GM21619 (cell line): Measurements from ENCODE around the gene TMEM178B.
"Not testable (repeated sequence)": the region's sequence is repeated elsewhere in the genome, so short reads cannot be mapped to it uniquely, and the experiment has no call there.

ENCODE experiments used
- ATAC-seq: cut with Tn5 transposase; IDR thresholded peaks from one replicate; pipeline ENCODE4 v1.9.1; 2021; ENCODE audit not compliant: unreplicated experiment

Gene TMEM178B

DNA sequence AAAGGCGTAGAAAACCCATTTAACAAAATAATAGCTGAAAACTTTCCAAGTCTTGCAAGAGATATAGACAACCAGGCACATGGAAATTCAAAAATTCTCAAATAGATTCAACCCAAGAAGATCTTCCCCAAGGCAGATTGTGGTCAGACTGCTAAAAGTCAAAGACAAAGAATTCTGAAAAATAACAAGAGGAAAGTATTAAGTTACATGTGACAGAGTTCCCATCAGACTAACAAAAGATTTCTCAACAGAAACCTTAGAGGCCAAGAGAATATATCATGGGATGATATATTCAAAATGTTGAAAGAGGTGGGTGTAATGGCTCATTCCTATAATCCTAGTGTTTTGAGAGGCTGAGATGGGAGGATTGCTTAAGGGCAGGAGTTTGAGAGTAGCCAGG lies 59.8 kb downstream of the TMEM178B start:
- no peak for ATAC-seq

DNA sequence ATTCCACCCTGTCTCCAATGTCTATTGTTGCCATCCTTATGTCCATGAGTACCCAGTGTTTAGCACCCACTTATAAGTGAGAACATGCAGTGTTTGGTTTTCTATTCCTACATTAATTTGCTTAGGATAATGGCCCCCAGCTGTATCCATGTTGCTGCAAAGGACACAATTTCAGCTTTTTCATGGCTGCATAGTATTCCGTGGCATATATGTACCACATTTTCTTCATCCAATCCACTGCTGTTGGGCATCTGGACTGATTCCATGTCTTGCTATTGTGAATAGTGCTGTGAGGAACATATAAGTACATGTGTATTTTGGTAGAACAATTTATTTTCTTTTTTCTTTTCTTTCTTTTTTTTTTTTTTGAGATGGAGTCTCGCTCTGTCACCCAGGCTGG lies 68.2 kb downstream of the TMEM178B start:
- no peak for ATAC-seq

DNA sequence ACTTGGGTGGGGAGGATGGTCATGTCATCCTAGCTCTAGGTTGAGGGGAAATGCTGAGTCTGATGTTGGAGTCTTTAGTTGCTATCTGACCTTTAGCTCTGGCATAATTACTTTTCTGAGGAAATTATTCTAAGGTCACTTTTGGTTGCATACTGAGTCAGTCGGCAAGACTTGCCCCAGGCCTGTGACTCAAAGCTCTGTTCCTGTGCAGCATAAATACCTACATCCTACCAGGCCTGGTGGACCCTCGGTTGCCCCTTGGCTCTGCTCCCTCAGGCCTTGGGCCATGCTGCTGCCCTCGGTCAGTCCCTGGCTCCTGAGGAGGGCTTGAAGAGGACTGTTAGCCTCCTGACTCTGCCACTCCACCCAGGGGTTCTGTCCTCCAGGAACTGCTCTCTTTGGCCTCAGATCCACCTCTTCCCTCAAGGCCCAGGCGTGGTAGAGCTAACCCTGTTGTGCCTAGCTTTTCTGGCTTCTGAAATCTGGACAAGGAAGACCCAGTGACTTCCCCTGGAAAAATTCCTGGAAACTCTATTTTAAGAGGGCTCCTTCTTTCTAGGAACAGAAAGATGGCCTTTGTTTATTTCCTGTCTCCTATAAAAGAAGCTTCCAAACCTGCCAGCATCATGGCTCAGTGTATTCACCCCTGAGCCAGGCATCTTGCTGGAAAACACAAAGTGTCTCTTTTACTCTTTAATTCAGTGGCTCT lies 71.2 kb downstream of the TMEM178B start:
- ATAC-seq = no peak

DNA sequence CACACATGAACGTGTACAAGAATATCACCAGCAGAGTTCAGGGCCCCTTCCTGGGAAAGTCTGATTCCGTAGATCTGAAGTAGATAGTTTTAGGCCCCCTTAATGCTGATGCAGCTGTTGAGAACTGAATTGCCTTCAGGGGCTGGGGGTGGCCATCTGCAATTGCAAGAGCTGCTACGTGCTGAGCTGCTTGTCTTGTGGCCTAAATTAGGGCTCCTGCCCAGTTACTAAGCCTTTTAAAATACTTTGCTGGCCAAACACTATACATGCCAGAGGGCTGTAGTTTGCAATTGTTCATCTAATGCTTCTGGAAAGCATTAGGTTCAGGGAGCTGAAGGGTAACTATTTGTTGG lies 71.7 kb downstream of the TMEM178B start:
- ATAC-seq = no peak

DNA sequence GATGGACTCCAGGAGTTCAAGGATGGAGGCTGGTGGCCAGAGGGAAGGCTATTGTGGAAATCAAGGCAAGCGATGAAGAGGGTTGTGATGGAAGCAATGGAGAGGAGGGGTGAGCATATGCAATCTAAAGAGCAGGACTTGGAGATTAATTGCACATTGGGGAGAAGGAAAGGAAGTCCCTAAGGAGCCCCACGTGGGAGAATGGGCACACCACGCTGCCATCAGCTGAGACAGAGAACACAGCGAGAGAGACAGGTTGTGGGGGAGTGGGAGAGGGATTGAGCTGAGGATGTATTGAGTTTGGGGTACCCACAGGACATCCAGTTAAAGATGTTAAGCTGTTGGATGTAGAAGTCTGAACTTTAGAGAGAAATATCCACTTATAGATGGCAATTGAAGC lies 73.6 kb downstream of the TMEM178B start:
- no peak for ATAC-seq

DNA sequence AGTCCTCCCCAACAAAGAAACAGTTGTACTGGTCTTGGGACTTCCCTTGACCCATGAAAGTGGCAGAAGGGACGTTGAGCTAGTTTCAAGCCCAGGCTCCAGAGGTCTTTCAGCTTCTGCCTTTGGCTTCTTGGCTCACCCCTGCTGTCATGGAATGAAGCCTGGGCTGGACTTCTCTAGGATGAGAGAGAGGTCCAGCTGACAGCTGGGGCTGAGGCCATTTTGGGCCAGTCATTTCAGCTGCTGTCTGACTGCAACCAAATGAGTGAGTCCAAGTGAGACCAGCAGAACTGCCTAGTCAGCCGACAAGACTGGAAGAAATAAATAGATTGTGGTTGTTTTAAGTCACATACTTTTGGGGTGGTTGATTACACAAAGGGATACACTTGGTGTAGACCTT lies 76.6 kb downstream of the TMEM178B start:
- ATAC-seq = no peak

DNA sequence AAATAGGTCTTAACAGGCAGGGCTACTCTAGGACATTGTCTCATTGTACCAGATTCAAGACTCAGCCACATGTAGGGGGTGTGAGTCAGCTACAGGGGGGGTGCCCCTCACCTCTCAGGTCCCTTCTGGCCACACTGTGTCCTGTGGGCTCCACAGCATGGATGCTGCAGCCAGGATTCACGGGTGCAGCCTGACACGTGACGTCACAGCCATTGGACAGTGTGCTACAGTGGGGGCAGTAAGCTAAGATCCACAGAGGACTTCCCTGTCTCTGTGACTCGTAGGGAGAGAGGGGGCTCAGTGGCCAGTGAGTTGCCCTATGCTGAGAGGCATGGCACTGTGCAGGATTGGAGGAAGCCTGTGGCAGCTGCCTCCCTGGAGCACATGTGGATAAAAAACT lies 77.9 kb downstream of the TMEM178B start:
- ATAC-seq = no peak

DNA sequence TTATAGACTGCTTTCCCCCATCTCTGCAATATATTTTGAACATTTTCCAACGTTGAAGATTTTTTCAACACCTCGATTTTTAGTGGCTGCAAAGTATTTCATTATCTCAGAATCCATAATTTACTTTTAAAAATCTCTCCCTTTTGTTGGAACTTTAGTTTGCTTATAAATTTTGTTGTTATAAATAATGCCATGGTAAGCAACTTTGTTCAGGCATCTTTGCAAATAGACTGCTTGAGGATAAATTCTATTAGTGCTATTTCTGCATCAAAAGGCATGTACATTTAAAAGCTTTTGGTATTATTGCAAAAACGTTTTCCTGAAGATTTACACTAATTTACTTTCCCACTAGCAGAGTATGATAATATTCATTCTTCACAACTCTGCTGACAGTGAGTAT lies 79.4 kb downstream of the TMEM178B start:
- no peak for ATAC-seq

DNA sequence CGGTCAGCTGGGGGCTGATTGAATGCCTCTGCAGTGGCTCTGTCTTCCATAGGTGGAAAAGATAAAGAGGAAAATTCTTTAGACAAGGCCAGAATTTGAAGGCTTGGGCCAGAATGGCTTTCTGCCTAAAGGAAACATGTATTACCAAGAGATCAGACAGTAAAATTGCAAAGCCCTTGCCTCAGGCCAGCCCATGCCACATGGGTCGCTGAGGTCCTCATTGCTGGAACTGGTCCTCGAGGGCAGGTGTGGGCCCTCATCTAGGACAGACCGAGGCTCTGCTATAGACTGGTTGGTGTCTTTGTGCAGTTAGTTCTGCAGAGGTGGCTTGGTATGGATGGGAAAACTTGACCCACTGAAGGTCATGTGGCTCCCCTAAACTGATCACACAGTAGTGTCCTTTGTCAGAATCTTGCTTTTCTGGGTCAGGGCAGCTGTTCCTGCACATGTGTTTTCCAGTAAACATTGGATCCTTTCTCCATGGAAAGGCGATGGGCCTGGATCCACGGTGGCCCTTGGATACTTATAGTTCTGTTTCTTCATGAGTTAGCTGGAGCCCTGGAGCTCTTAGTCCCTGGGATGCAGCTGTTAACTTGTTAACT lies 80.4 kb downstream of the TMEM178B start:
- ATAC-seq = no peak

DNA sequence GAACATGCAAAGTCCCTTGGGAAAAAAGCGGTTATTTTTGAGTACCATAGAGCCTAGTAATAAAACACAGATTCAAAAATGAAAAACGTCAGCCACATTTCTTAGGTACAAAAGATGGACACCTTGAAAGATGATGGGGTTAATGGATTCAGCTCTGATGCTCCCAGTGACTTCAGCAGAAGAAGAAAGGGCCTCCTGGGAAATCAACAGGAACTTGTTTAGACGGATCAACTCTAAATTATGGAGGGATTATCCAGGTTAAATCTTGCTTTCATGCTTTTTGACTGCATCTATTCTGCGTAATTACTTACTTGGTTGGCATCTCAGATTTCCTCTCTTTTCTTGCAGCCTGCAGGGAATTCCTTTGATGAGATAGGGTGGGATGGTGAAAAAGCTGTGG lies 82.5 kb downstream of the TMEM178B start:
- no peak for ATAC-seq

DNA sequence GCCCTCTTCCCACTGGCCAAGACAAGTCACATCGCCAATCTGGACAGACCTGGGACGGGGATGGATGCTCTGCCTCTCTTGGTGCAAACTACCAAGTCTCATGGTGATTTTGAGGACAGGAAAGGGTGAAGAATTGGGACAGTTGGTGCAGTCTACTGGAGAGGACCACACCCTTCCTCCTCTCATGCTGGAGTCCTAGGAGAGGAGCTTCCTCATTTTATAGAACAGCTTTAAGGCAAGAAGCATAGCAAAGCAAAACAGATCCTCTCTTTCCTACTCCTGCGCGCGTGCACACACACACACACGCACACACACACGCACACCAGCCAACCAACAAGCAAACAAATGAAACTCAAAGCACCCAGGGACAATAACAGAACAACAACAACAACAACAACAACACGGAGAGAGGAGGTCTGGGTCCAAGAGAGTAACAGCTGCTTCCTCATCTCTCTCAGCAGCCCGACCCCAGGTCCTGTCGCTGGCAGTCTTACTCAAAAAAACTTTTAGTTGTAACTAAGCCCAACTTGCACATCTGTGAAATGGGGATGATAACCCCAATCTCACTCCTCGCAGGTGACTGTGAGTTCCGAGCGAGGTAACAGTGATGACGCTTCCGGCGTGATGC lies 83.4 kb downstream of the TMEM178B start:
- no peak for ATAC-seq

DNA sequence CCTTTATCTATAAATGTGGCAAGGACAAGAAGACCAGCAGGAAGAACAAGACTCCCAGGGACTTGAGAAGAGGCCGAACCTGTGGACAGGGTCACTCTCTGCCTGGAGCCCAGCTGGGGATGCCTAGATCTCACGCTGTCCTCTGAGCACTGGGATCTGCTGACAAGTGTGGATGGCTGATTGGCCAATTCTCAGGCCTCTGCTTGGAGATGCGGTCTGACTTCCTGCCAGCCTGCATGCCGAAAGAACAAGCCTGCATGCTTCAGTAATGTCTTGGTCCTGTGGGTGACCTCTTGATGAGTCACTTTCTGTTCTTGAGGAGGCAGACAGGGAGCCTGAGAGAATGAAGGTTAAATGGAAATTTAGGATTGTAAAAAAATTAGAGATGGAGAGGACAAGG lies 84.7 kb downstream of the TMEM178B start:
- ATAC-seq = peak; percentile 84

DNA sequence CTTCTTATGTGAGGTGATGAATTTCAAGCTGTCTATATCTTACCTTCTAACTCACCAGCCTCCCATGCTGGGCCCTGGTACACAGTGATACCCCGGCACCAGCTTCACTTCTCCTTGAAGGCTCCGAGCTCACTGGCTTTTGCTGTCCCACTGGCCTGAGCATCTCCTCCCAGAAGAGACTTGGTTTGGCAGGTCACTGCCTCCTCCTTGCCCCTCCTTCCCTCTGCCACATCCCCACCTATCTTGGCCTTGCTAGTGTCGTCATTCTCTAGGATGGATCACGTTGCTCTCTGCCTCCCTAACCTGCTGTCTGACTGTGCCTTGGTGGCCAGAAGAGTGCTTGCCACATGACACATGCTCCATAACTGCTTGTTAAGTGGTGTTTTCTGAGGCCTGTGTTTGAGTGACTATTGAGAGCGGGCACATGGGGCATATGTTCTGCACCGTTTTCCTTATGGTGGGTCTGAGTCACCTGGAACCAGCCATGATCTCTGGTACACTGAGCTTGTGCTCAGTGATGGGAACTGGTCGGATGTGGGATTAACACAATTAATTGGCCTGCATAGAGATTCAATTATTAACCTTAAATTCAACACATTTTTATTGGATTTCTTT lies 86.5 kb downstream of the TMEM178B start:
- ATAC-seq = no peak

DNA sequence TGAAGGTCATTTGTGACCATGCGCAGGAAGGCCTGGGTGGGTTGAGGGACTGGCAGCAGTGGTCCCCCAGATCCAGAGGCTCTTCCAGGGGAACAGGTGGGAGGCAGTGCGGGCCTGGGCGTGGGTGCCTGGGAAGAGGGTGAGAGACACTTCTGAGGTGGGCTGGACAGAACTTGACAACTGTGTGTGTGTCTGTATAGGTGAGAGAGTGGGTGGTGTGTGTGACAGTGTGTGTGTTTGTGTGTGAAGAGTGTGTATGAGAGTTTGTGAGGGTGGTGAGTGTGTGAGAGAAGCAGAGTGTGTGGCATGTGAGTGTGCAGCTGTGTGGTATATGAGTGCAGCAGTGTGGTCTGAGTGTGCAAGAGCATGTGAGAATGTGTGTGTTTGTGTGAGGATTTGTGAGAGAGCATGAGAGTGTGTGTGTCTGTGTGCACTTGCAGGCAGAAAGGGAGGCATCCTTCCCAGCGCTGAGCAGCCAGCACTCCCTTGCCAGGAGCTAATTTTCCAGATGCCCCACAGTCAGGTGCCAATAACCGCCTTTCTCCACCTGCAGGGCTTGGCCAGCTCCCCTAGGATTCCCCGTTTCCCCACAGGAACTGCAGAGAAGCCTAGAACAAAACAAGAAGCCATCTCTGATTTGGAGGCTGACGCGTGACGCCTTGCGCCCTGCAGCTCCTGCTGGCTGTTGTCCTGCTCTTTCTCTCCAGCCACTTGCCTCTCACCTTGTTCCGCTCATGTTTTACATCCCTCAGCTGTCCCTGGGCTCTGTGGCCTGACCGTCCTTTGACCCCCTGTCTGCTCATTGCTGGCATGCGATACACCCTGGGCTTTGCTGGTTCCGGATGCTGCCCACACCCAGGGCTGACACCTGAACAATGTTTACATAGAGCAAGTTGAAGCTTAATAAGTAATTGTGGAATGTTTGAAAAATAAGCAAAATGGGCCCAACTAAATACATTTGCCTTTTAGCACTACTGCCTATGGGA lies 88.0 kb downstream of the TMEM178B start:
- ATAC-seq = no peak

DNA sequence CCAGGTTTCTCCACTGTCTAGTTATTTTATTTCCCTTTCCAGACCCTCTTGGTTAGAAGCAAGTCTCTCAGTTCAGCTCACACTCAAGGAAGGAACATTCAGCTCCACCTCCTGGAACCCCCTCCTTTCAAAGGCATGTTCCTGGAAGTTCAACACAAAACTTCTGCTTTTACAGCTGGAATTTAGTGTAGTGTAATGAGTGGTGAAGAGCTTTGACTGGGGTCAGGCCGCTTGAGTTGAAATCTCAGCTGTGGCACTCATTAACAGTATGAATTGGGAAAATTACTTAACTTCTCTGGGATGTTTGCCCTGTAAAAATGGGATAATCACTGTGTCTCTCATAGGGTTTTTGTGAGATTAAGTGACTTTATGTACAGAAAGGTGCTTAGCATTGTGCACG lies 91.7 kb downstream of the TMEM178B start:
- no peak for ATAC-seq

DNA sequence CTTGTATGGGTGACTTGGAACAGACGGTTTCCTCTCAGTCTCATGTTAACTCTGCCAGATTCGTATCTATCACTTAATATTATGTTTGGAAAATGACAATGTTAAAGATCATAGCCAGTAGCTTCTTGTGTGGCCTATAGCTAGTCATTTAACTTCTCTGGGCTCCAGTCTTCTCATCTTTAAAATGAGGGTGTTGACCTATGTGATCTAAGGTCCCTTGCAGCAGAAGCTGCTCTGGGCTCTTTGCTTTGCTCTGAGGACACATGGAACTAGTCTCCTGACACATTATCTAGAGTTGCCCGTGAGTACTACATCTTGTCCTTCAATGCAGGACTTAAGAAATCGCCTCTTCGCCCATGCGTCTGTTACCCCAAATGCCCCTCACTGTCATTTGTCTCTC lies 93.1 kb downstream of the TMEM178B start:
- no peak for ATAC-seq

DNA sequence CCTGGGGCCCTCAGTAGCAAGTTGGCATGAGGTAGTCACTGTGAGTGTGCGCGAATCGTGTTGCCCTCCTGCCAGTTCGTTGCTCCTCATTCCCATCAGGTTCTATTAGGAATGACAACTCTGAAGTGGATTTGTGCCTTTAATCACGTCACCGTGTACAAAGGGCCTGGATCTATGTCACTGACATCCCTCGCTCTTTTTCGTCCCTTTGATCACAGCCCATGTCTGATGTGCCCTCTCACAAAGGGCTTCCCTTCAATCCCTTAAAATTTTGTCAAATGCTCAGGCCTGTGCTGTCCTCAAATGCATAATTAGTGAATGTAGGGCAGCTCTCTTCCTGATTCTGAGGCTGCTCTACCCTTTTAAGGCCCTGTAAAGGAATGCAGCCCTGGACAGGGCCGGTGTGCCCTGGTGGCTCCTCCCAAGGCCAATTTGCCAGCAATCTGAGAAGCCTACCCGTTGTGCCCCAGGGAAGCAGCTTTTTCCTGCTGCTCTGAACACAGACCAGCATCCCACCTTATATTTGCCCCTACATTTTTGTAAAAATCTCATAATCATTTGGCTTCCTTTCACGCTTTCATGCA lies 93.6 kb downstream of the TMEM178B start:
- ATAC-seq = no peak

DNA sequence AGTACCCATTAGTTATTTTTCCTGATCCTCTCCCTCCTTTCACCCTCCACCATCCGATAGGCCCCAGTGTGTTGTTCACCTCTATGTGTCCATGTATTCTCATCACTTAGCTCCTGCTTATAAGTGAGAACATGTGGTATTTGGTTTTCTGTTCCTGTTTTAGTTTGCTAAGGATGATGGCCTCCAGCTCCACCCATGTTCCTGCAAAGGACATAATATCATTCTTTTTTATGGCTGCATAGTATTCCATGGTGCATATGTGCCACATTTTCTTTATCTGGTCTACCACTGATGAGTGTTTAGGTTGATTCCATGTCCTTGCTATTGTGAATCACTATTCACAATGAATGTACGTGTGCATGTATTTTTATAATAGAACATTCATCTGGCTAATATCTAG lies 95.3 kb downstream of the TMEM178B start:
- not testable (repeated sequence) for ATAC-seq

DNA sequence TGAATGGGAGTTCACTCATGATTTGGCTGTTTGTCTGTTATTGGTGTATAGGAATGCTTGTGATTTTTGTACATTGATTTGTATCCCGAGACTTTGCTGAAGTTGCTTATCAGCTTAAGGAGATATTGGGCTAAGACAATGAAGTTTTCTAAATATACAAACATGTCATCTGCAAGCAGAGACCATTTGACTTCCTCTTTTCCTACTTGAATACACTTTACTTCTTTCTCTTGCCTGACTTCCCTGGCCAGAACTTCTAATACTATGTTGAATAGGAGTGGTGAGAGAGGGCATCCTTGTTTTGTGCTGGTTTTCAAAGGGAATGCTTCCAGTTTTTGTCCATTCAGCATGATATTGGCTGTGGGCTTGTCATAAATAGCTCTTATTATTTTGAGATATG lies 101.9 kb downstream of the TMEM178B start:
- ATAC-seq = not testable (repeated sequence)

DNA sequence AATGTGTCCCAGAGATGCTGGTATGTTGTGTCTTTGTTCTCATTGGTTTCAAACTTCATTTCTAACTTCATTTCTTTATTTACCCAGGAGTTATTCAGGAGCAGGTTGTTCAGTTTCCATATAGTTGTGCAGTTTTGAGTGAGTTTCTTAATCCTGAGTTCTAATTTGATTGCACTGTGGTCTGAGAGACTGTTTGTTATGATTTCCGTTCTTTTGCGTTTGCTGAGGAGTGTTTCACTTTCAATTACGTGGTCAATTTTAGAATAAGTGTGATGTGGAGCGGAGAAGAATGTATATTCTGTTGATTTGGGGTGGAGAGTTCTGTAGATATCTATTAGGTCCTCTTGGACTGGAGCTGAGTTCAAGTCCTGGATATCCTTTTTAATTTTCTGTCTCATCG lies 103.3 kb downstream of the TMEM178B start:
- ATAC-seq = not testable (repeated sequence)
